ENCODE results near the gene FOXC2. TPM values are rescaled to one million over a fixed set of nuclear protein-coding genes. Genes with fewer than 3 reads are reported as not detected.
A peak's percentile ranks its signal among the peaks of the same experiment; 100 is the strongest.
"Not testable (repeated sequence)": the region's sequence is repeated elsewhere in the genome, so short reads cannot be mapped to it uniquely, and the experiment has no call there.

The FOXC2 gene
- total and polyA plus RNA-seq, 7 donors: under 0.01 to 0.81 (median 0.39) TPM; not detected in 1

DNA sequence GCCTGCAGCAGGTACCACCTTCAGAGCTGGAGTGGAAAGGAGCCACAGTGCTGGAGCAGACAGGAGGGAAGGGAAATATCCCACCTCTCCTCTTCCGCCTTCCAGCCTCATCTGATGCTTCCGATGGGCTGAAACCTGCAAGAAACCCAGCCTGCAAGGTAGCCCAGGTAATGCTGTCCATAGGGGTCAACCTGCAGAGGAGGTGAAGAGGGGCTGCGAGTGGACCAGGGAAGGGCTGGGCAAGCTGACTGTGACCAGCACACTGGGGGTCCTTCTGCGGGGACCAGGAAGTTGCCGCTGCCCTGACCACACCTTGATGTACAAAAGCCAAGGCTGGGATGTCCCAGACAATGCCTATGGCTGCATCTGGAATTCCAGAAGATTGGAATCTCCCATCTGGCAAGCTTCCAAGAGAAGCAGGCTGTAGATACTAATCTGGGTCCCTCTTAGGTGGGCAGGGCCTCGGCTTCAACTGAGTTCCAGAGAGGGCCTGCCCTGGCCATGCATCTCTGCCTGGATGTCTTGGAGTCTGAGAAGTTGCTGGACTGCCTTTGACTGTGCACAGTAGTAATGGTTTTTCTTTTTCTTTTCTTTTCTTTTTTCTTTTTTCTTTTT, 17.5 kb downstream of the FOXC2 start:
- no peak for TF ChIP-seq EP300 (IDR thresholded peaks at IDR 0.05)
- TF ChIP-seq CTCF (IDR thresholded peaks at IDR 0.05): no peak
- 78 to 87% methylated on average over 6 of the region's 6 CpGs for WGBS, 2 donors
- intact Hi-C loops (cut with DNase I): no loop called here
- peaks cover 8 to 83% (median 18%) of the 10 kb centered on the region in 3 donors for H3K27me3 ChIP-seq
- H3K9me3 ChIP-seq: no peaks in the 10 kb centered on the region
- no peak overlapping the region for H3K27ac ChIP-seq
- no peak overlapping the region for H3K4me3 ChIP-seq
- H3K36me3 ChIP-seq: no peaks in the 10 kb centered on the region
- H3K4me1 ChIP-seq: peaks cover 0 to 6% (median 2%) of the 10 kb centered on the region in 4 donors
- DNase-seq: no peak

DNA sequence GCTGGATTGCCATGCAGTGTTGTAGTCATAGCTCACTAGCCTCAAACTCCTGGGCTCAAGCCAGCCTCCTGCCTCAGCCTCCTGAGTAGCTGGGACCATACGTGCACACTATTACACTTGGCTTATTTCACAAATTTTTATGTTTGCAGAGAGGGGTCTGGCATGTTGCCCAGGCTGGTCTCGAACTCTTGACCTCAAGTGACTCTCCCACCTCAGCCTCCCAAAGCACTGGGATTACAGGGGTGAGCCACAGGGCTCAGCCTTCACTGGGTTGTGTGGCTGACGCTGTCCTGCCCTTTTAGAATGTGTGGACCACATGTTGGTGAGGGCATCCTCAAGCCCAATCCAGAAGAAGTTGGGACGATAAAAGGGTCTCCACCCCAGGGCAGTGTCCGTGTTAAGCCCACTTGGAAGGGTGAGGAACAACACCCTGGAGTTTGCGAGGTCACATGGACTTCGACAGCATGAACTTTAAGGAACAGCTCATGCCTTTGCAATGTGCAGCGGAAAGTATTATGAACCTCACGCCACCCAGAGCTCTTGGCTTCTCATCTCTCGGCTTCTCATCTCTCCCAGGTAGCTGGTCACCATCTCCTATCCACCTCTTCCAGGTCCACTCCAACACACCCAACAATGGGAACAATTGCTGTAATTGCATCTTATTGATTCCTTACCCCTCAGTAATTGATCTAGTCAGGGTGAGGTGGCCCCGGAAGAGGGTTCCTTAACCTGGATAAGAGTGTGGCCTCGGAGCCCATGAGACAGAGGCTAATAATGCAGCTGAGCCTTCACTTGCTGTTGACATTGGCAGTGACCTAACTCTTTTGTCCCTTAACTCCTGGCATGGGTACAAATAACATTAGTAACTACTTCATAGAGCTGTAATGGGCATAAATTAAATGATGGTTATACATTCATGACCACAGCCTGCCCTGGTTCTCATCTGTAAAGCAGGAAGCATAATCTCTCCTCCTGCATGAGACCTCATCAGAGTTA, 18.4 kb downstream of the FOXC2 start:
- Histone ChIP-seq H3K27ac (no peak overlapping the region), H3K27me3 (peaks cover 1 to 83% (median 10%) of the 10 kb centered on the region in 3 donors), H3K9me3 (no peaks in the 10 kb centered on the region), H3K36me3 (no peaks in the 10 kb centered on the region), H3K4me3 (no peak overlapping the region), H3K4me1 (no peaks in the 10 kb centered on the region)
- WGBS, 2 donors: 69 to 84% methylated on average over 12 of the region's 12 CpGs
- no peak for TF ChIP-seq POLR2A (IDR thresholded peaks at IDR 0.05)
- no peak for TF ChIP-seq EP300 (IDR thresholded peaks at IDR 0.05)
- no peak for TF ChIP-seq CTCF (IDR thresholded peaks at IDR 0.05)
- no peak for TF ChIP-seq POLR2AphosphoS5 (IDR thresholded peaks at IDR 0.05)
- intact Hi-C loops (cut with DNase I): no loop called here
- no peak for DNase-seq

DNA sequence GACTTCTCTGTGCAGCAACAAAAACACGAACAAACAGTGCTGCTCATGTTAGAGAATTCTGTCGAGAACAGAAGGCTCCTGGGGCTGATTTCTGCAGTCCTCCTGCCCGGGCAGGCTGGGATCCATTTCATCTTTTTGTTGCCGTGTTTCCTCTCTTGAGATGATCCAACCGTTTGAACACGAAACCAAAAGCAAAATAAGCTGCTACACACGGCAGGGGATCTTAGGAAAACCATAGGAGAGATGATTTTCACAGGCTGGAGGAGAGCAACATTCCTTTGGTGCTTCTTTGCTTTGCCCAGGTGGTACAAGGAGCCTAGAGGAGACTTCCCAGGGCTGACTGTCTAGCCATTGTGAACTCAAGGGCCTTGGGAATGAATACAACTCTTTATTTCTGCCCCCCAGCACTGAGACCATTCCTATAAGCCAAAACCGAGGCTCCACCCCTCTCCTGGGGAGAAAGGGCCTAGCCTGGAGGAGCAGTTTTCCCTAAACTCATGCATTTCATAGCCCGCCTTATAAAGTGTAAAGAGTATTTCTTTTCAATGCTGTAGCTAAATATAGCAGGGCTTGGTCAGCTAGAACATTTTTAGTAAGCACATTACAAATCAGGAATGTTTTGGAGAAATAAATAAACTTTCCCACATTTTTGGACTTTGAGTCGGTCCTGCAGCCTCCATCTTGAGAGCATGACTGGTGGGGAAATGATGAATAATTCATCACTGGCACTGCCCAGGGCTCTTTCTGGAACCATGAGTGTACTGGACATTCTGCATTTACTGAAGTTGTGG, 19.4 kb downstream of the FOXC2 start:
- no peaks in the 10 kb centered on the region for H3K36me3 ChIP-seq
- H3K4me3 ChIP-seq: no peak overlapping the region
- peaks cover 0 to 83% (median 17%) of the 10 kb centered on the region in 3 donors for H3K27me3 ChIP-seq
- H3K27ac ChIP-seq: peak overlapping the region in 1 of 4 donors; percentile 12
- intact Hi-C loops (cut with DNase I): no loop called here
- 57 to 75% methylated on average over 10 of the region's 10 CpGs for WGBS, 2 donors
- TF ChIP-seq EP300 (IDR thresholded peaks at IDR 0.05) (no peak), CTCF (IDR thresholded peaks at IDR 0.05) (no peak), POLR2A (IDR thresholded peaks at IDR 0.05) (no peak), POLR2AphosphoS5 (IDR thresholded peaks at IDR 0.05) (no peak)
- DNase-seq: no peak
- no peaks in the 10 kb centered on the region for H3K9me3 ChIP-seq
- H3K4me1 ChIP-seq: no peaks in the 10 kb centered on the region

DNA sequence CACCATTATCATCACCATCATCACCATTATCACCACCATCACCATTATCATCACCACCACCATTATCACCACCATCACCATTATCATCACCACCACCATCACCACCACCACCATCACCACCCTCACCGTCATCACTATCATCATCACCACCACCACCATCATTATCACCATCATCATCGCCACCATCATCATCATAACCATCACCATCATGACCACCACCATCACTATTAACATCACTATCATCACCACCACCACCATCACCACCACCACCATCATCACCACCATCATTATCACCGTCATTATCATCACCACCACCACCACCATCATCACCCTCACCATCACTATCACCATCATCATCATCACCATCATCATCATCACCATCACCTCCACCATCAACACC, 20.9 kb downstream of the FOXC2 start:
- Histone ChIP-seq H3K9me3 (no peaks in the 10 kb centered on the region), H3K27me3 (peaks cover 0 to 83% (median 28%) of the 10 kb centered on the region in 3 donors), H3K4me3 (no peak overlapping the region), H3K27ac (no peak overlapping the region), H3K36me3 (no peaks in the 10 kb centered on the region), H3K4me1 (no peaks in the 10 kb centered on the region)
- DNase-seq: no peak
- intact Hi-C loops (cut with DNase I): no loop called here
- TF ChIP-seq POLR2A (IDR thresholded peaks at IDR 0.05): no peak
- WGBS, 2 donors: 89 to 90% methylated on average over 3 of the region's 3 CpGs

- peaks cover 0 to 84% (median 33%) of the 10 kb centered on the region in 3 donors for H3K27me3 ChIP-seq
- H3K9me3 ChIP-seq; H3K4me3 ChIP-seq; DNase-seq; H3K27ac ChIP-seq; intact Hi-C loops (cut with DNase I); H3K4me1 ChIP-seq; H3K36me3 ChIP-seq: not testable (repeated sequence)
- WGBS, 2 donors: 89% methylated on average over 3 of the region's 3 CpGs
These were observed 21.3 kb downstream of the FOXC2 start for GRCh38 chr16:86587955-86588354.

All from sigmoid colon (tissue), 7 donors.